ENCODE measurements around the gene ITGA2B. TPM values are rescaled to one million over a fixed set of nuclear protein-coding genes. Genes with fewer than 3 reads are reported as not detected.
"Not testable (repeated sequence)": the region's sequence is repeated elsewhere in the genome, so short reads cannot be mapped to it uniquely, and the experiment has no call there.

Gene ITGA2B
- total and polyA plus RNA-seq, 8 donors: 0.09 to 0.61 (median 0.48) TPM

DNA sequence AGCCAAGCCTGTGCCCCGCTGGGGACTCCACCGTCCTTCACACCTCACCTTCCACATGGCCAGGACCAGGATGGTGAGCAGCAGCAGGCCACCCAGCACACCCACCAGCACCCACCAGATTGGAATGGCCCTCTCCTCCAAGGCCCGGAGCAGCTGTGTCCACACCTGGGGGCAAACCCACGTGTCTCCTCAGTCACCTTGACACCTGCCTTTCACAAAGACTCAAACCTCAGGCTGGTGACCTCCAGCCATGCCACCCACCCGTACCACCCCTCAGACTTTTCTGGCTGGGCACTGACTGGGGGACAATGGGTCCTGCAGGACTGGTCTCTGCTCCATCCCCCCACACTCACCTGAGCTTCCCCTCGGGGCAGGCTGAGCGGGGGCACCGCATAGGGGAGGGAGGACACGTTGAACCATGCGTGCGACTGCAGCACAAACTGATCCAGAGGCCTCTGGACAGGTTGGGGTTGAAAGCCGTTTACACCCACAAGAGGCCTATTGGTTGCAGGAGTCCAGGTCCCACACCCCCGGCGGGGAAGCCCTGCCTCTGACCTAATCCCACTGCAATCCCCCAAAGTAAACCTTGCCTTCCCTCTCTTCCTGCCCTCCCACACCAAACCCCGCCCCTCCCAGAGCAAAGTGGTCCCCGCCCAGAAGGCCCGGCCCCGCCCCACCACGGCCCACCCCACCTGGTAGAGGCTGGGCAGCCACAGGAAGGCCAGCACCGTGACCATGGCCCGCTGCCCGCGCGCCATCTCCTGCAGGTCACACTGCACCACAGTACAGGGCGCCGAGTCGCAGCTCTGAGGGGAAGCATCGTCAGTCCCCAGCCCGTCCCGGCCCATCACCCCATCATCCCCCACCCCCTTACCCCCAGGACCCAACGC, 14.9 kb downstream of the ITGA2B start:
- Histone ChIP-seq H3K27me3 (no peaks in the 10 kb centered on the region), H3K27ac (no peak overlapping the region), H3K4me3 (no peak overlapping the region), H3K4me1 (no peaks in the 10 kb centered on the region), H3K9me3 (no peaks in the 10 kb centered on the region), H3K36me3 (no peaks in the 10 kb centered on the region)
- DNase-seq (peak in 2 of 6 donors; percentile 37 to 56), ATAC-seq (peak in 2 of 4 donors; percentile 24 to 56), FAIRE-seq (no peak)
- intact Hi-C loops (cut with DNase I): no loop called here
- TF ChIP-seq, protein P1, sequence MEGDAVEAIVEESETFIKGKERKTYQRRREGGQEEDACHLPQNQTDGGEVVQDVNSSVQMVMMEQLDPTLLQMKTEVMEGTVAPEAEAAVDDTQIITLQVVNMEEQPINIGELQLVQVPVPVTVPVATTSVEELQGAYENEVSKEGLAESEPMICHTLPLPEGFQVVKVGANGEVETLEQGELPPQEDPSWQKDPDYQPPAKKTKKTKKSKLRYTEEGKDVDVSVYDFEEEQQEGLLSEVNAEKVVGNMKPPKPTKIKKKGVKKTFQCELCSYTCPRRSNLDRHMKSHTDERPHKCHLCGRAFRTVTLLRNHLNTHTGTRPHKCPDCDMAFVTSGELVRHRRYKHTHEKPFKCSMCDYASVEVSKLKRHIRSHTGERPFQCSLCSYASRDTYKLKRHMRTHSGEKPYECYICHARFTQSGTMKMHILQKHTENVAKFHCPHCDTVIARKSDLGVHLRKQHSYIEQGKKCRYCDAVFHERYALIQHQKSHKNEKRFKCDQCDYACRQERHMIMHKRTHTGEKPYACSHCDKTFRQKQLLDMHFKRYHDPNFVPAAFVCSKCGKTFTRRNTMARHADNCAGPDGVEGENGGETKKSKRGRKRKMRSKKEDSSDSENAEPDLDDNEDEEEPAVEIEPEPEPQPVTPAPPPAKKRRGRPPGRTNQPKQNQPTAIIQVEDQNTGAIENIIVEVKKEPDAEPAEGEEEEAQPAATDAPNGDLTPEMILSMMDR (IDR thresholded peaks at IDR 0.05): no peak
- WGBS, 2 donors: 38 to 45% methylated on average over 28 to 31 of the region's 31 CpGs

DNA sequence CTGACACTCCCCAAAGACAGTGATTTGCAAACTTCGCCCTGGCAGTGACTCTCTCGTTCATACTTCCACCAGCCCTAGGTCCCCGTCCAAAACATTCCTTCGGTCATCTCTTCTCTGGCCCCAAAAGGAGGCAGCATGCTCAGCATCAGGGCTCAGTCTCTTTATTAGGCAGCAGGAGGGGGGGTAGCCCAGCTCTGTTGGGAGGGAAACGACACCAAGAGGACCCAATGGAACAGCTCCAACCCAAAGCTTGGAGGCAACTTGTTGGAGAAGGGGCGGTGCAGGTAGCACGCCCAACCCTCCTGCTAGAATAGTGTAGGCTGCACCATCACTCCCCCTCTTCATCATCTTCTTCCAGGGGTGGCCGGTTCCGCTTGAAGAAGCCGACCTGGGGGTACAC, 17.4 kb downstream of the ITGA2B start:
- intact Hi-C loops (cut with DNase I): no loop called here
- no peaks in the 10 kb centered on the region for H3K27me3 ChIP-seq
- WGBS, 2 donors: 62 to 72% methylated on average over 10 of the region's 10 CpGs

DNA sequence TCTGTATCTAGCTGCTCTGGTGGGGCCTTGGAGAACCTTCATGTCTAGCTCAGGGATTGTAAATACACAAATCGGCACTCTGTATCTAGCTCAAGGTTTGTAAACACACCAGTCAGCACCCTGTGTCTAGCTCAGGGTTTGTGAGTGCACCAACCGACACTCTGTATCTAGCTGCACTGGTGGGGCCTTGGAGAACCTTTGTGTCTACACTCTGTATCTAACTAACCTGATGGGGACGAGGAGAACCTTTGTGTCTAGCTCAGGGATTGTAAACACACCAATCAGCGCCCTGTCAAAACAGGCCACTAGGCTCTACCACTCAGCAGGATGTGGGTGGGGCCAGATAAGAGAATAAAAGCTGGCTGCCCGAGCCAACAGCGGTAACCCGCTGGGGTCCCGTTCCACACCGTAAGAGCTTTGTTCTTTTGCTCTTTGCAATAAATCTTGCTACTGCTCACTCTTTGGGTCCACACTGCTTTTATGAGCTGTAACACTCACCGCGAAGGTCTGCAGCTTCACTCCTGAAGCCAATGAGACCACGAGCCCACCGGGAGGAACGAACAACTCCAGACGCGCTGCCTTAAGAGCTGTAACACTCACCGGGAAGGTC, 19.9 kb downstream of the ITGA2B start:
- H3K27me3 ChIP-seq; H3K27ac ChIP-seq; H3K36me3 ChIP-seq; intact Hi-C loops (cut with DNase I); DNase-seq; H3K4me1 ChIP-seq; ATAC-seq; H3K9me3 ChIP-seq; H3K4me3 ChIP-seq; FAIRE-seq: not testable (repeated sequence)
- WGBS, 2 donors: 57 to 59% methylated on average over 17 of the region's 17 CpGs

More for the DNA sequence above, 17.4 kb downstream of the ITGA2B start:
- no peak for ATAC-seq
- no peak overlapping the region for H3K27ac ChIP-seq
- peak in 1 of 6 donors; percentile 3 for DNase-seq
- no peaks in the 10 kb centered on the region for H3K4me1 ChIP-seq
- no peak for FAIRE-seq
- H3K9me3 ChIP-seq: no peaks in the 10 kb centered on the region
- H3K4me3 ChIP-seq: no peak overlapping the region
- TF ChIP-seq, protein P1 (IDR thresholded peaks at IDR 0.05): no peak
- H3K36me3 ChIP-seq: no peaks in the 10 kb centered on the region

DNA sequence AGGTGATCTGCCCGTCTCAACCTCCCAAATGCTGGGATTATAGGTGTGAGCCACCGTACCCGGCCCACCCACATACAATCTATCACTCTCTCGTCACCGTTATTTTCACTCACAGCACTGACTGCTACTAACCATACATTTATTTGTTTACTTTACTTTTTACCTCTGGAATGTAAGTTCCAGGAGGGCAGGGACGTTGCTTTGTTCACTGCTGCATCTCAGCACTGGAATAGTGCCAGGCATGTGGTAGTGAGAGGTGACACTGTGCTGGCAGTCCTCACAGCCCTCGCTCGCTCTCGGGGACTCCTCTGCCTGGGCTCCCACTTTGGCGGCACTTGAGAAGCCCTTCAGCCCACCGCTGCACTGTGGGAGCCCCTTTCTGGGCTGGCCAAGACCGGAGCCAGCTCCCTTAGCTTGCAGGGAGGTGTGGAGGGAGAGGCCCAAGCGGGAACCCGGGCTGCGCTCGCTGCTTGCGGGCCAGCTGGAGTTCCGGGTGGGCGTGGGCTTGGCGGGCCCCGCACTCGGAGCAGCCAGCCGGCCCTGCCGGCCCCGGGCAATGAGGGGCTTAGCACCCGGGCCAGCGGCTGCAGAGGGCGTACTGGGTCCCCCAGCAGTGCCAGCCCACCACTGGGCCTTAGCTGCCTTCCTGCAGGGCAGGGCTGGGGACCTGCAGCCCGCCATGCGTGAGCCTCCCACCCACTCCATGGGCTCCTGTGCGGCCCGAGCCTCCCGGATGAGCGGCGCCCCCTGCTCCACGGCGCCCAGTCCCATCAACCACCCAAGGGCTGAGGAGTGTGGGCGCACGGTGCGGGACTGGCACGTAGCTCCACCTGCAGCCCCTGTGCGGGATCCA, 20.8 kb downstream of the ITGA2B start:
- H3K9me3 ChIP-seq; H3K36me3 ChIP-seq; H3K27ac ChIP-seq; H3K27me3 ChIP-seq; H3K4me3 ChIP-seq; H3K4me1 ChIP-seq; intact Hi-C loops (cut with DNase I); DNase-seq; FAIRE-seq; ATAC-seq: not testable (repeated sequence)
- 90 to 92% methylated on average over 37 to 42 of the region's 42 CpGs for WGBS, 2 donors

DNA sequence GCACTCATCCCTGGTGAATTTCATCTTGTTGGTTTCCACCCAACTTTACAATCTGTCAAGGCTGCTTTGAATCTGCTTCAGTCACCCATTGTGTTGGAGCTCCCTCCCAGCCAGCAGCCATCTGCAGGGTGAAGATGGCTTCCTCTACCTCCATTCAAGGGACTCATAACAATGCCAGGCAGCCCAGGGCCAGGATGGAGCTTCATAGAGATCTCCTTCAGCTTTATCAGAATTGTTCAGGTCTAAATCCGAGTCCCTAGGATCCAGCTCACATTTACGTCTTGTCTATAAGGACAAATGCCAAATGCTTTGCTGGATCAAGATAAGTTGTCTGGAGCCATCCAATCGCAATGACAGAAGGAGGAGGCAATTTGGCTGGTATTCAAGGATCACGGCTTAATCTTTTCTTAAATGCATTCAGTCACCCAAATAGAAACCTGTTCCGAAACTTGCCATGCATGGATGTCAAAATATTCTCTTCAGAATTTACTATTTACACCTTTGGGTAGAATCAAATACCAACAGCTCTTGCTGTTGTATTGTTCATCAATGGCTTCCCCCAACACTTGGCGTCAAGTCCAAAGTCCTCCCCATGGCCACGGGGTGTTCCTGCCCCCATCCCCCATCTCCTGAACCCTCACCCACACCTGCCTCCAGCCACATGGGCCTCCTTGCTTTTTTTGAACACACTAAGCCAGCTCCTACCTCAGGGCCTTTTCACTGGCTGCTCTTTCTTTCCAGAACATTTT, 22.0 kb downstream of the ITGA2B start:
- TF ChIP-seq, protein P1 (IDR thresholded peaks at IDR 0.05): no peak
- no peak for FAIRE-seq
- no peaks in the 10 kb centered on the region for H3K27me3 ChIP-seq
- ATAC-seq: no peak
- H3K4me1 ChIP-seq: no peaks in the 10 kb centered on the region
- H3K36me3 ChIP-seq: no peaks in the 10 kb centered on the region
- DNase-seq: no peak
- intact Hi-C loops (cut with DNase I): no loop called here
- H3K4me3 ChIP-seq: no peak overlapping the region
- H3K9me3 ChIP-seq: no peaks in the 10 kb centered on the region
- 24 to 29% methylated on average over 7 of the region's 7 CpGs for WGBS, 2 donors
- H3K27ac ChIP-seq: no peak overlapping the region

DNA sequence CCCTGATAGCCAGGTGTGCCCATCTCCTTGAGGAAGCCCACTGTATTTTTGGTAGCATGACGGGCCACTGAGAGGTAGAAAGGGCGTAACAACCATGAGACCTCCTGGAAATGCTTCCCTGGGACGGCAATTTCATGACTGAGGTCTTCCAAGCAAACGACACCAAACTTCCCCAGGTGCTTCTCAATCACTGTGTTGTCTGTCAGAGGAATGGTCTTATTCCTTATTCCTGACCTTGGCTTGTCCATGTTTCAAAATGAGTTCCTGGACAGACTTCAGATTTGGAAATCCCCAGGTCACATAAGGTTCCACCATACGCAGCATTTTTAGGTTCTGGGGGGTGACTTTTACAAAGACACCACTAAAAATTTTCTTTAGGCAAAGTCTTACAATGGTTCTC, 24.4 kb downstream of the ITGA2B start:
- H3K36me3 ChIP-seq; H3K27ac ChIP-seq; intact Hi-C loops (cut with DNase I); FAIRE-seq; DNase-seq; H3K9me3 ChIP-seq; H3K27me3 ChIP-seq; ATAC-seq; H3K4me1 ChIP-seq; H3K4me3 ChIP-seq: not testable (repeated sequence)
- WGBS, 2 donors: 57 to 75% methylated on average over 5 of the region's 5 CpGs

Measured in pancreas (tissue), 10 donors.